Subcutaneous abdominal adipose tissue (tissue), 5 donors: ENCODE measurements around the gene REM2.
A peak's percentile ranks its signal among the peaks of the same experiment; 100 is the strongest.
"Not testable (repeated sequence)": the region's sequence is repeated elsewhere in the genome, so short reads cannot be mapped to it uniquely, and the experiment has no call there.

Experiments
- H3K27ac ChIP-seq: one replicate; pipeline ENCODE4 v1.7.0; 2013; ENCODE audit warnings: low read depth, mild to moderate bottlenecking, inconsistent platforms, low read length, moderate library complexity
- H3K27me3 ChIP-seq, 5 donors: one replicate each; pipeline ENCODE4 v1.7.0; 2013; ENCODE audit warnings: low read length in 5 of 5, inconsistent platforms in 1 of 5; ENCODE audit not compliant: control insufficient read depth in 5 of 5, insufficient read depth in 4 of 5
- H3K36me3 ChIP-seq, 5 donors: one replicate each; pipeline ENCODE4 v1.7.0; 2013; ENCODE audit warnings: low read length in 5 of 5; ENCODE audit not compliant: control insufficient read depth in 5 of 5, insufficient read depth in 5 of 5
- H3K4me1 ChIP-seq, 5 donors: one replicate each; pipeline ENCODE4 v1.7.0; 2013; ENCODE audit warnings: low read length in 5 of 5, mild to moderate bottlenecking in 3 of 5, moderate library complexity in 1 of 5; ENCODE audit not compliant: control insufficient read depth in 5 of 5, insufficient read depth in 5 of 5
- H3K4me3 ChIP-seq, 5 donors: one replicate each; pipeline ENCODE4 v1.7.0; 2013; ENCODE audit warnings: low read length in 5 of 5, low read depth in 1 of 5
- H3K9ac ChIP-seq, 5 donors: one replicate each; pipeline ENCODE4 v1.7.0; 2013; ENCODE audit warnings: low read length in 5 of 5, mild to moderate bottlenecking in 4 of 5, moderate library complexity in 3 of 5
- H3K9me3 ChIP-seq, 5 donors: one replicate each; pipeline ENCODE4 v1.7.0; 2013; ENCODE audit warnings: low read length in 5 of 5; ENCODE audit not compliant: control insufficient read depth in 5 of 5
- donor health status: healthy.
- donor health status: healthy.
- donor health status: healthy.
- donor health status: healthy.
- donor health status: healthy.

The REM2 gene

GRCh38 chr14:22910916-22911315 is 27.9 kb downstream of the REM2 start:
- no peak overlapping the region for H3K4me3 ChIP-seq
- H3K36me3 ChIP-seq: peaks cover 7 to 58% (median 30%) of the 10 kb centered on the region in 5 donors
- no peak overlapping the region for H3K27ac ChIP-seq
- no peaks in the 10 kb centered on the region for H3K9me3 ChIP-seq
- H3K4me1 ChIP-seq: peaks cover 0 to 16% (median 12%) of the 10 kb centered on the region in 5 donors
- H3K27me3 ChIP-seq: no peaks in the 10 kb centered on the region
- no peak overlapping the region for H3K9ac ChIP-seq

- H3K4me1 ChIP-seq: peaks cover 6 to 32% (median 26%) of the 10 kb centered on the region in 5 donors
Observed at GRCh38 chr14:22914836-22915235, 31.8 kb downstream of the REM2 start.

GRCh38 chr14:22915886-22916521 is 33.0 kb downstream of the REM2 start:
- Histone ChIP-seq H3K36me3 (peaks cover 2 to 18% (median 10%) of the 10 kb centered on the region in 5 donors), H3K4me1 (peaks cover 6 to 33% (median 26%) of the 10 kb centered on the region in 5 donors), H3K9me3 (no peaks in the 10 kb centered on the region), H3K27ac (peak overlapping the region; percentile 52), H3K9ac (peak overlapping the region in 1 of 5 donors; percentile 11), H3K27me3 (peaks cover 0 to 3% (median 0%) of the 10 kb centered on the region in 5 donors), H3K4me3 (no peak overlapping the region)

More at GRCh38 chr14:22914836-22915235, 31.8 kb downstream of the REM2 start:
- not testable (repeated sequence) for H3K27me3 ChIP-seq, H3K9ac ChIP-seq, H3K27ac ChIP-seq, H3K4me3 ChIP-seq, H3K9me3 ChIP-seq
- peaks cover 0 to 20% (median 2%) of the 10 kb centered on the region in 5 donors for H3K36me3 ChIP-seq

GRCh38 chr14:22918804-22919600 is 36.0 kb downstream of the REM2 start, which contains the start of gene RBM23:
Gene RBM23 (minus strand): TSS chr14:22919149.
- H3K9me3 ChIP-seq: no peaks in the 10 kb centered on the region
- peaks cover 17 to 34% (median 29%) of the 10 kb centered on the region in 5 donors for H3K36me3 ChIP-seq
- H3K9ac ChIP-seq: peak within 1 kb of the TSS; percentile 69 to 98 (median 97)
- peak within 1 kb of the TSS; percentile 99 for H3K27ac ChIP-seq
- H3K4me3 ChIP-seq: peak within 1 kb of the TSS; percentile 92 to 96 (median 95)
- peaks cover 6 to 37% (median 26%) of the 10 kb centered on the region in 5 donors for H3K4me1 ChIP-seq
- H3K27me3 ChIP-seq: peaks cover 0 to 3% (median 0%) of the 10 kb centered on the region in 5 donors

DNA sequence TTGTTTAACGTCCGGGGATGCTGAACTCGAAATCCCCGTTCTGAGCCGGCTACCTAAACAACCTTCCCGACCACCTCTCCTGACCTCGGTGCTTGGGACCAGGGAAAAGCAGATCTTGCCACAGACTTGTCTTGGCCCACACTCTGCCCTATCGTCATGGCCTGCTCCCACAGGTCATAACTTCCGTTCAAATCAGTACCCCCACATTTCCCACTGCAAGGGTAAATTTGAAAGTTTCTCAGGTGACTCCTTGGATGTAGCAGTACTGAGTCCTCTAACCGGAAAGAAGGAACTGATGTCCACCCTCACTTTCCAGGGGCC is 36.5 kb downstream of the REM2 start:
- Histone ChIP-seq H3K9ac (peak overlapping the region in 4 of 5 donors; percentile 47 to 68 (median 58)), H3K9me3 (no peaks in the 10 kb centered on the region), H3K27ac (peak overlapping the region; percentile 99), H3K36me3 (peaks cover 17 to 40% (median 35%) of the 10 kb centered on the region in 5 donors), H3K4me1 (peaks cover 6 to 37% (median 26%) of the 10 kb centered on the region in 5 donors), H3K4me3 (peak overlapping the region; percentile 65 to 96 (median 92)), H3K27me3 (peaks cover 0 to 3% (median 0%) of the 10 kb centered on the region in 5 donors)

GRCh38 chr14:22920697-22921096 is 37.7 kb downstream of the REM2 start:
- Histone ChIP-seq H3K27me3 (peaks cover 0 to 3% (median 0%) of the 10 kb centered on the region in 5 donors), H3K9me3 (no peaks in the 10 kb centered on the region), H3K36me3 (peaks cover 17 to 44% (median 39%) of the 10 kb centered on the region in 5 donors), H3K4me3 (no peak overlapping the region), H3K4me1 (peaks cover 6 to 33% (median 22%) of the 10 kb centered on the region in 5 donors), H3K9ac (no peak overlapping the region), H3K27ac (no peak overlapping the region)

GRCh38 chr14:22922294-22922693 is 39.3 kb downstream of the REM2 start:
- H3K4me3 ChIP-seq: no peak overlapping the region
- no peak overlapping the region for H3K27ac ChIP-seq
- peaks cover 17 to 58% (median 44%) of the 10 kb centered on the region in 5 donors for H3K36me3 ChIP-seq
- H3K9me3 ChIP-seq: no peaks in the 10 kb centered on the region
- no peak overlapping the region for H3K9ac ChIP-seq
- H3K27me3 ChIP-seq: peaks cover 0 to 3% (median 0%) of the 10 kb centered on the region in 5 donors
- peaks cover 6 to 22% (median 16%) of the 10 kb centered on the region in 5 donors for H3K4me1 ChIP-seq

DNA sequence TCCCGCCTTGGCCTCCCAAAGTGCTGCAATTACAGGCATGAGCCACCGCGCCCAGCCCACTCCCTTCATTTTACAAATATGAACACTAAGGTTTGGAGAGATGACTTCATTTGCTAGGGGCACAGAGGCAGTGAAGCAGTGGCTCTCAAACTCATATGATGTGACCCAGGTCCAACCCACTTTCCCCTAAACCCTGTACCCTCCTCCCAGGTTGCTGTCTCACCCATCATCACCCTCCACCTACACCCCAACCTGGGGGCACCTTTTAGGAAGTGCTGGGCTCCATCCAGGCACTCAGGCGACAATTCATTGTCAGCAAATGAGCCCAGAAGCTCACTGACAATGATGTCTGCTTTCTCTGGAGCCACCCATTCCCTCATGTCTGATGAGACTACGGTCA is 40.7 kb downstream of the REM2 start:
- Histone ChIP-seq H3K4me3 (no peak overlapping the region), H3K27ac (no peak overlapping the region), H3K27me3 (peaks cover 0 to 3% (median 0%) of the 10 kb centered on the region in 5 donors), H3K4me1 (peaks cover 10 to 23% (median 15%) of the 10 kb centered on the region in 5 donors), H3K9me3 (no peaks in the 10 kb centered on the region), H3K36me3 (peaks cover 17 to 59% (median 46%) of the 10 kb centered on the region in 5 donors), H3K9ac (no peak overlapping the region)

GRCh38 chr14:22925513-22925912 is 42.5 kb downstream of the REM2 start:
- Histone ChIP-seq H3K4me3 (no peak overlapping the region), H3K9me3 (no peaks in the 10 kb centered on the region), H3K9ac (no peak overlapping the region), H3K27ac (no peak overlapping the region), H3K27me3 (peaks cover 0 to 3% (median 0%) of the 10 kb centered on the region in 5 donors), H3K36me3 (peaks cover 17 to 56% (median 44%) of the 10 kb centered on the region in 5 donors), H3K4me1 (peaks cover 10 to 30% (median 18%) of the 10 kb centered on the region in 5 donors)

DNA sequence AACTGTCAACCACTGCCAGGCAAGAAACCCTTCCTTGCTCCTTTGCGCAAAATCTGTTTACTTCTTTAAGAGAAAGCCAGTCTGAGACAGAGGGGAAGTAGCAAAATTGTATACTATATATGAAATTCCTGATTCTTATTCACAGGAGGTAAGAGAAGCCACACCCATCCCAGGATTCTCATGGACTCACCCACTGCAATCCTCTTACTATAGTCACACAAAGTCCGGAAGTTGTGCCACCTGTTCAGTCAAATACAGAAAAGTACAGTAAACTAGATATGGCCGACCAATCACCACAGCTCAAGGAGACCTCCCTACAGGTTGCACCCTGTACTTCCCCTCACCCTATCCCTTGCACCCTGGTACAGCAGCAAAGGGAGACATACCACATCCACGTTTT is 43.3 kb downstream of the REM2 start:
- Histone ChIP-seq H3K4me1 (peaks cover 10 to 34% (median 18%) of the 10 kb centered on the region in 5 donors), H3K9me3 (no peaks in the 10 kb centered on the region), H3K36me3 (peaks cover 13 to 48% (median 37%) of the 10 kb centered on the region in 5 donors), H3K4me3 (no peak overlapping the region), H3K9ac (no peak overlapping the region), H3K27me3 (peaks cover 0 to 3% (median 0%) of the 10 kb centered on the region in 5 donors), H3K27ac (no peak overlapping the region)
